Posterior cingulate gyrus (tissue), 11 donors: ENCODE results near the gene RABEPK.
A peak's percentile ranks its signal among the peaks of the same experiment; 100 is the strongest.
"Not testable (repeated sequence)": the region's sequence is repeated elsewhere in the genome, so short reads cannot be mapped to it uniquely, and the experiment has no call there.

Source experiments
- DNase-seq, 10 donors: peaks; one replicate each; pipeline versions ENCODE4 v3.0.0 to v3.0.0-alpha.2; 2020 to 2021; ENCODE audit warnings: mixed read lengths in 3 of 10
- intact Hi-C: fragments of 100-400 bp; cut with DNase I; formaldehyde crosslinking; loops from one replicate; pipeline ENCODE4 v1.15.1; 2023

The RABEPK gene

DNA sequence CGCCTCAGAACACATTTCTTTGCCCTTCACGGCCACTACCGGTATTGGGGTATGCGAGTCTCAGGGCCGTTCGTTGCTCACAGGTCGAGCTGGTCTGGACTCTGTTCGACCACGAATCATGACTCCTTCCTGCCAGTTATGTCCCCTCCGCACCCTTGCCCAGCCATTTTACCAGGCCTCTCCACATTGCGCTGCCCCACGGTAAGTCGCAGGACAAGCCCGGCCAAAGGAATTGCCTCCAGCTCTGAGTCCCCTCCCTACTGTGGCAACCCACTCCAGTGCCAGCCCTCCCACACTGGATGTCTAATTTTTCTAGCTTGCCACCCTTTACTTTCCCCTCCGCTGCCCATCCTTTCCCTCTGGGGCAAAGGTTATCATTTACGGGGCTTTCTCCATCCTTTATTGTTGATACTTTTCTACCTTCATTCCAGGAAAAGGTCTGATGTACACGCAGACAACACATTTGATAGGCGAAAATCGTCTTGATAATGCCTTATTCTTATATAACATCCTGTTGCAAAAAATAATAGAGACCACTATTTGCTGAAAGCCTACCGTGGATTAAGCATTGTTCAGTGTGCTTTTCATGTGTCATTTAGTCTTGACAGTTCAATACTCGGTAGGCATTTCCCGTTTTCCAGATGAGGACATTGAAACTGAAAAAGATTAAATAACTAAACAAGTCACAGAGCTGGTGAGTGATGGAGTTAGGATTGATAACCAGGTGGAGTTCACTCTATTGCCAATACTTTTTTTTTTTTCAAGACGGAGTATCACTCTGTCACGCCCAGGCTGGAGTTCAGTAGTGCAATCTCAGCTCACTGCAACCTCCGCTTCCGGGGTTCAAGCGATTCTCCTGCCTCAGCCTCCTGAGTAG is 41.8 kb downstream of the RABEPK start:
- intact Hi-C loops: loop anchor here (1.0 to 2.0 kb wide), 3 partner anchors 19 to 53 kb away; partner anchors contain the start of genes GAPVD1, PPP6C and RABEPK
- DNase-seq: peak in 6 of 10 donors; percentile 17 to 87 (median 52)

DNA sequence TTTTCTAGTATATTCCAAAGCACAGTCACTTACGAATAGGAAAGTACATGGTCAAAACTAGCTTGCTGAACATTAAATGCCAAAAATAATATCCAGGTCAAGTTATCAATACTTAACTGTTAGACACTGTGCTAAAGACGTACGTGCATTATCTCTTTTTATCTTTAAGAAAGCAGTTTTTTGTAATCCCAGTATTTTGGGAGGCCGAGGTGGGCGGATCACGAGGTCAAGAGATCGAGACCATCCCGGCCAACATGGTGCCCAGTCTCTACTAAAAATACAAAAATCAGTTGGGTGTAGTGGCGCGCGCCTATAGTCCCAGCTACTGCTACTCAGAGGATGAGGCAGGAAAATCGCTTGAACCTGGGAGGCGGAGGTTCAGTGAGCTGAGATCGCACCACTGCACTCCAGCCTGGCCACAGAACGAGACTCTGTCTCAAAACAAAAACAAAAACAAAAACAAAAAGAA is 43.5 kb downstream of the RABEPK start:
- intact Hi-C loops: loop anchor here (2.0 kb wide), 1 partner anchor 17 kb away; the partner anchor contains the start of gene GAPVD1
- DNase-seq: peak in 1 of 10 donors; percentile 49

DNA sequence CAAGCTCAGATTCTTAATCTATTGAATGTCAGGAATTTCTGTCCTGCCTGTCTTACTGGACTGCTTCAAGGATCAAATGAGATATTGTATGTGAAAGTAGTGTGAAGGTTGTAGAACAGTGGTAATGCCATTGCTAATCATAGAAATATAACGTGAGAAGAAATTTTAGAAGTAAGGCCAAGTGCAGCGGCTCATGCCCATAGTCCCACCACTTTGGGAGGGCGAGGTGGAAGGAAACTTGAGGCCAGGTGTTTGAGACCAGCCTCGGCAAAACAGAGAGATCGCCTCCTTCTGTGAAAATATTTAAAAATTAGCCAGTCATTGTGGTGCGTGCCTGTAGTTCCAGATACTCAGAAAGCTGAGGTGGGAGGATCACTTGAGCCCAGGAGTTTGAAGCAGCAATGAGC is 45.9 kb downstream of the RABEPK start:
- intact Hi-C loops: no loop called here

DNA sequence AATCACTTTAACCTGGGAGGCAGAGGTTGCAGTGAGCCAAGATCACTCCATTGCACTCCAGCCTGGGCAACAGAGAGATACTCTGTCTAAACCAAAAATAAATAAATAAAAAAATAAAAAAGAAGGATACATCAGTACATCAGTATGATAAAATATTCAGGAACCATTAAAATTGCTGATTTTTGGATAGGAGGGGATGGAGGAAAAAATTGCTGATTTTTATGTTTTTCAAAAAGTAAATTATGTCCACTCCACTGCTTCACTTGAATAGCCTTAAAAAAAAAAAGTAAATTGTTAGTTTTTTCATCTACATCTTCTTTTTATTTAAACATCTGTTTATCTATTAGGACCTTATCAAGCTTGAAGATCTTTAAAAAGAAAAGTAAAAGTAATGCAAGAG is 53.9 kb downstream of the RABEPK start:
- intact Hi-C loops: loop anchor here (10.0 kb wide), 1 partner anchor 121 kb away; no protein-coding TSS in a partner anchor
- DNase-seq: no peak

More for the DNA sequence above, 45.9 kb downstream of the RABEPK start:
- DNase-seq: peak in 1 of 10 donors; percentile 5

DNA sequence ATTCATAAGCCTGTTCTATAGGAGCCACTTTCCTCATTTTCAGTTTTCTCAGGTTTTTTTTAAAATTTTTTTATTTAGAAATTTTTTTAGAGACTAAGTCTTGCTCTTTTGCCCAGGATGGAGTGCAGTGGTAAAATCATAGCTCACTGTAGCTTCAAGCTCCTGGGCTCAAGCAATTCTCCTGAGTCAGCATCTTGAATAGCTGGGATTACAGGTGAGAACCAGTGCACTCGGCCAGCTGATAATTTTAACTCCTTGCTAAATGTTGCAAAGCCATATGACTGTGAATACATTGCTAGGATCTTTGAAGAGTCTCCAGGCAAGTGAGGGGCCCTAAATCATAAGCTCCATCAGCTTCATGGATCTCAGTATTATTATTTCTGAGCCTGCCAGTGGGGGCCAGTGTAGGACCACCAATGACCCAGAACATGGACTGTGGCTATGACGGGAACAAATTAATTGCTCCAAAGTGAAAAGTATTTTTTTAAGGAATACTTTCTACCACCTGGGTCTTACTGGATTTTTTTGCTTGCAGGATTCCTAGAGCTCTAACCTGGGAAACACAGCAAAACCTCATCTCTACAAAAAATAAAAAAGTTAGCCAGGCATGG is 55.5 kb downstream of the RABEPK start:
- DNase-seq: no peak

DNA sequence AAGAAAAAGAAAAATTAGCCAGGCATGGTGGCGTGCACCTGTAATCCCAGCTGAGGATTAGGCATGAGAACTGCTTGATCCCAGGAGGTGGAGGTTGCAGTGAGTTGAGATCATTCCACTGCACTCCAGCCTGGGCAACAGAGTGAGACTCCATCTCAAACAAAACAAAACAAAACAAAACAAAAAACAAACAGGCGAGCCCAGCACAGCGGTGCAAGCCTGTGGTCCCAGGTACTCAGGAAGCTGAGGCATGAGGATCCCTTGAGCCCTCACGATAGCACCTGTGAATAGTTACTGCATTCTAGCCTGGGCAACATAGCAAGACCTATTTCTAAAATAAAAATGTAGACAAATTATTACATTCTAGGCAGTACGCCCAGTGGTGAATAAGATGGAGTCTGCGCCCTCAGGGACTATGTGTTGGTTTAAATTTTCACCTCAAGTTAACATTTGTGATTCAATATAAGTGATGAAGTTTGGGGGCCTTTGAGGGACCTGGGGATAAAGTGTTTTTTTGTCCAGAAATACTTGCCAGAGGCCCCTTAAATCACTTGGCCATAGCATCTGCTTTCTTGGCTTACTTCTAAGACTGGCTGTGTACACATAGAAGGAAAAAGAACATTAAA is 57.9 kb downstream of the RABEPK start:
- DNase-seq: no peak
- intact Hi-C loops: loop anchor here (10.0 kb wide), 1 partner anchor 117 kb away; no protein-coding TSS in a partner anchor

More for the DNA sequence above, 55.5 kb downstream of the RABEPK start:
- intact Hi-C loops: loop anchor here (10.0 kb wide), 1 partner anchor 119 kb away; no protein-coding TSS in a partner anchor

DNA sequence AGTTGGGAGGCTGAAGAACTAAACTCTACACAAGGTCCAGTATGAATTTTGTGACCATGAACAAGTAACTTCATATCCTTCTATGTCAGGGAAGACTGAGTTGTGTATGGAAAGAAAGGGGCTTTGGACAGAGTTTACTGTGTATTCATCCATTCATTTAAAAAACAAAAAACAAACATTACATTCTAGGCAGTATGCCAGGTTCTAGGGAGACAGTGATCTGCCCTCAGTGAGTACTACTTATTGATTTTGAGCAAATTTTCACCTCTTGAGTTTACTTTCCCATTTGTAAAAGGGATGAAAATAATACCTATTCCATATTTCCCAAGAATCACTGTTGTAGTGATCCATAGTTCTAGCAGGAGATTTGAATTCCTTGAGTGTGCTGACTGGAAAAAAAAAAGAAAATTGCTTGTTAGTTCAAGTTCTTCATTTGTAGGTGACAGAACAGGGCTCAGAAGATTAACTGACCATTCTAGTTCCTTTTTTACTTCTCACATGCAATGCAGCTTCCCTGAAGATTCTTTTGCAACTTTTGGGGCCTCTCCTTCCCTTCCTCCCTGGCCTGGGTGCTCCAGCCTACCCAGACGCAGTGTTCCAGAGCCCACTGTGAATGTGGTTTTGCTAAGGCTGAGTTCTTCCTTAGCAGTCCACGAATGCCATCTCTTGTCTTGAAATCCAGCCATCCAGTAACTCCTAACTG is 58.6 kb downstream of the RABEPK start:
- DNase-seq: no peak
- intact Hi-C loops: loop anchor here (10.0 kb wide), 1 partner anchor 116 kb away; no protein-coding TSS in a partner anchor

DNA sequence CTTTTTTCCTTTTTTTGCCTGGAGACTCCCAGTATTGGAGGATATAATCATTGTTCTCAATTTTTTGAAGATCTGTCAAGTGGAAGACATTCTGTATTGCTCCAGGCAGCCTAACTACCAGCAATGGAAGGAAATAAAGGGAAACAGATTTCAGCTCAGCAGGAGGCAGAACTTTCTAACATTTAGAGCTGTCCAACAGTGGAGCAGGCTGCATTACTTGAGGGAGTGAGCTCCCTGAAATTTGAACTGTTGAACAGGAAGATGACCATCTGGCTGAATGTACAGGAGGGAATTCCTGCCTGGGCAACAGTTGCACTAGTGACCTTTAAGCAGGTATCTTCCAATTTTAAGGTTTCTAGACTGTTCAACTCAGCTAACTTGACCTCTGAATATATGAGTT is 60.2 kb downstream of the RABEPK start:
- intact Hi-C loops: loop anchor here (2.0 kb wide), 1 partner anchor 18 kb away; no protein-coding TSS in a partner anchor
- no peak for DNase-seq

DNA sequence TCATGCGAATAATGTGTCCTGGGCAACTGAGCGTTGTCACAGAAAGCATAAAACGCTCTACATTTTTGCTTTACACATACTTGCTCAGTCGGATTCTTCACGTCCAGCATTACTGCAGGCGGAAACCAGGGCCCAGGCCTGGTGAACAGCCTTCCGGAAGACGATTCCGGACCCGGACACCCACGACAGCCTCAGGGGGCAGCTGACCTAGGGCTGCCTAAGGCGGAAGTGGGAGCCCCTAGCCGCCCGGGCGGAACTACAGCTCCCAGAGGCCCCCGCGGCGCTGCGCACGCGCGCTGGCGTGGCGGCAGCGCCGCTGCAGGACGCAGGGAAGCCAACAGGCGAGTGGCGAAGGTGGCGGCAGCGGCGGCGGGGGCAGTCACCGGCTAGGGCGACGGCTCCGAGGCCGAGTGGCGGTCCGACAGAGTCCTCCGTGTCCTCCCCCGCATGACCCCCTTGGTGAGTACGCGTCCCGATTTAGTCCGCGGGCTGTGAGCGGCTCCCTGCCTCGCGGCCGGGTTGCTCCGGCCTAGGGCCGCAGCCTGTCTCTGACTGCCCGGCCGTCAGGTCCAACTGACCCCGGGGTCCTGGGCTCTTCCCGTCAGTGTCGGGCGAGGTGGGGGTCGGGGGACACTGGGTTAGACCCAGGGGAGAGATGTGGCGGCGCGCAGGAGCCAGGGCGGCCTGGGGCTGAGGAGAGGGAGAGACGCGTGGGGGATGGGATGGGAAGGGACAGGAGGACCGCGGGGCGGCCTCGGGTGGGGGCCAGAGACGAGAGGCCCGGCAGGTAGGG is 61.4 kb downstream of the RABEPK start, which contains the start of gene GAPVD1:
Gene GAPVD1, plus strand, starts transcription at position 326 of the 793 bp plus-strand sequence. CDS start 37,096 bp downstream, outside the sequence.
- DNase-seq: peak; percentile 76 to 98 (median 85)
- intact Hi-C loops: loop anchor here (2.0 kb wide), 1 partner anchor 19 kb away; no protein-coding TSS in a partner anchor

DNA sequence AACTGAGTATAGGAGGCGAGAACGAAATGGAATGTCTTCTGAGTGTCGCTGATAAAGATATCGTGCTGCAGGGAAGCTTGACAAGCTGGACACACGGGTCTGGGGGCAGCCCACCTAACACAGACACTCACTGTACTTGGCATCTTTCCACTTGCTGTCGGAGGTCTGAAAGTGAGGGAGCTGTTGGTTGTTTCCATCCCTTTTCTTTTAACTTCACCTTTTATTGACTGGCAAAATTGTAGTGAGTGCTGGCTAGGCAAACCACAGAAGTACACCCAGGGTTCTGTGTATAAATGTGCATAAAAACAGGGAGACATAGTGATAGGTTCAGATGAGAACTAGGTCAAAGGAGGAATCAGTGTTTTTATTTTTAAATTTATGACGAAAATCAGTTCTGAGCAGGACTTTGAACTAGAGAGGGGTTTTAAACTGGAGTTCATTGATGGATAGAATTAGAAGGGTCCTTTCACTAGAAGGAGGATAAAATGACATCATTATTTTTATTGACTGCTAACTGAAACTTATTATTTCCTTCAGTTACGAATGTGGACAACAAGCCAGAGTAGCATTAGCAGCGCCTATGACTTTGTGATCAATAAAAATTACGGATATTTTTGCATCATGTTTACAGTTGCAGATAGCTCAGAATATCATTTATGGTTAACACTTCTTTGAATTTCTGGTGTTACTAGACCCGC is 62.1 kb downstream of the RABEPK start:
- no peak for DNase-seq
- intact Hi-C loops: no loop called here

DNA sequence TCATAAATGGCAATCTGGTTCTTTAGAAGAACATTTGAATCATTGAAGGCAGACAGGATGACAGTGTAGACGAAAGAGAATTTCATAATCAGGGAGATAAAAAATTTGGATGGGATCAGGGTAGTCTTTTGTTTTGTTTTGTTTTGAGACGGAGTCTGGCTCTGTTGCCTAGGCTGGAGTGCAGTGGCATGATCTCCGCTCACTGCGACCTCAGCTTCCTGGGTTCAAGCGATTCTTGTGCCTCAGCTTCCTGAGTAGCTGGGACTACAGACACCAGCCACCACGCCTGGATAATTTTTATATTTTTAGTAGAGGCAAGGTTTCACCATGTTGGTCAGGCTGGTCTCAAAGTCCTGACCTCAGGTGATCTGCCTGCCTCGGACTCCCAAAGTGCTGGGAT is 63.7 kb downstream of the RABEPK start:
- intact Hi-C loops: not testable (repeated sequence)

DNA sequence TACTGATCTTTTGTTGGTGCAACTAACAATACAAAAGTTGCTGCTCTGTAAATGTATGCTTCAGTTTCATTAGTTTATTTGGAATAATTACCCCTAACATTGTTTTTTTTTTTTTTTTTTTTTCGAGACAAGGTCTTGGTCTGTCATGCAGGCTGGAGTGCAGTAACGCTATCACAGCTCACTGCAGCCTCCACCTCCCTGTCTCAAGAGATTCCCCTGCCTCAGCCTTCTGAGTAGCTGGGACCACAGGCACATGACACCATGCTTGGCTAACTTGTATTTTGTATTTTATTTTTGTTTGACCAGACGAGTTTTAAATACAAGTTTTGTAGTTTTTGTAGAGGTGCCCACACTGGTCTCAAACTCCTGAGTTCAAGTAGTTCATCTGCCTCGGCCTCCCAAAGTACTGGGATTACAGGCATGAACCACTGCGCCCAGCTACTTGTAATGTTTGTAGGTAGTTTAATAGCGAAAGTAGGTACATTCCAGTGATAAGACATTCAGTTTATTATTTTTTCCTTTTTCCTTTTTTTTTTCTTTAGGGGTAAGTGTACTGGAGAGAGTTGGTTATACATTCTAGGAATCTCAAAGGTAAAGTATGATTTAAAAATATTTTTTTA is 68.2 kb downstream of the RABEPK start:
- DNase-seq: no peak

More for the DNA sequence above, 63.7 kb downstream of the RABEPK start:
- not testable (repeated sequence) for DNase-seq

DNA sequence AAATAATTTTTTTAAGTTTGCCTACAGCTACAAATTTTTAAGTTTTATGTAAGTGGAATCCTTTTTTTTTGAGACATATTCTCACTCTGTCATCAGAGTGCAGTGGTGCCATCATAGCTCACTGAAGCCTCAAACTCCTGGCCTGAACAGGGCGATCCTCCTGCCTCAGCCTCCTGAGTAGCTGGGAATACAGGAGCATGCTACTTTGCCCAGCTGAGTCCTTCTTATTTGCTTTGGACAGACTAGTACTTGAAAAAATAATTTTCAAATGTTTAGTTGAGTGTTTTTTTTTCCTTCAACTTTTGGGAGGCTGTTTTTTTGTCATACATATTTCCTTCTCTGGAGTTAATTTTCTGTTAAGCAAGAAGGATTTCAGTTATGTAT is 68.7 kb downstream of the RABEPK start:
- DNase-seq: no peak
- intact Hi-C loops: no loop called here

More for the DNA sequence above, 68.2 kb downstream of the RABEPK start:
- intact Hi-C loops: no loop called here

DNA sequence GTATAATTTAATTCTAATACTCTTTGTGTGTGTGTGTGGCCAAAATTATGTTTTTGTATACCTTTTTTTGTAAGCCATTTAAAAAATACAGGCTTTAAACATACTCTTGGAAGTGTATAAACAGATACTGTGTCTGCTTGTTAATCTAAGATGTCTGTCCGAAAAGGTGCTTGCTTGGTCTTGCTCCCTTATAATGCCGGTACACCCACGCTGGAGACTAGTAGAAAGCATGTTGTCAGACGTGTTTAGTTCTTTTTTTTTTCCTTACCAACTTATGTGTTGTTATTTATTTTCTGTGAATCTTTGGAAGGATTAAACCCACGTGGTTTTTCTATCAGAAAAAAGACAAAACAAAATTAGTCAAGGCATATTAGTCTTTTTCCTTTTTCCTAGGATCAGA is 70.7 kb downstream of the RABEPK start:
- intact Hi-C loops: no loop called here
- DNase-seq: no peak

DNA sequence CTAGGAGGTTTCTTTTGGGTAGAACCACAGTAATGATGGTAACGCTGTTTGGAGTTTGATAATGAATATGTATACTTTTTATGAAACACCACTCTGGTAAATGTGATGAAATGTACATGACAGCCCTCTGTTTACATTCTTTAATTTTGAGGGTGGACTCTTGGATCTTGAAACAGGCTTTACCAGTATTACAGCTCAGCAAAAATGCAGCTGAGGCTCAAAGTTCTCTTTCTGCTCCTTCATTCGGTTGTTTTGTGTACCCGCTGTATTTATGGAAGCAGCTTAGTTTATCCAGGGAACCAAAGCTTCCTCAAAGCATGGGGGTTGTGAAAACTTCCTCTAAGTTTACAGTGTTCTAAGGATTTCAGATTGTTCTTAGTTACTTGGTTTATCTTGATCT is 72.4 kb downstream of the RABEPK start:
- intact Hi-C loops: no loop called here
- DNase-seq: no peak

DNA sequence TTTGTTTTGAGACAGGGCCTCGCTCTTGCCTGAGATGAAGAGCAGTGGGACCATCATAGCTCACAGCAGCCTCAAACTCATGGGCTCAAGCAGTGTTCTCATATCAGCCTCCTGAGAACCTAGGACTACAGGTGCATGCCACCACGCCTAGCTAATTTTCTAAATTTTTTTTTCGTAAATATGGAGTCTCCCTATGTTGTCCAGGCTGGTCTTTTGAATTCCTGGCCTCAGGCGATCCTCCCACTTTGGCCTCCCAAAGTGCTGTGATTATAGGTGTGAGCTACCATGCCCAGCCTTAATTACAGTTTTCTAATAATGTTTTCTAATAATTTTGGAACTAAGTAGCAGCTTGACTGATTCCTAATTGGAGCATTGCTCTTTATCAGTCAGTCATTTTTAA is 76.4 kb downstream of the RABEPK start:
- intact Hi-C loops: no loop called here
- DNase-seq: no peak

DNA sequence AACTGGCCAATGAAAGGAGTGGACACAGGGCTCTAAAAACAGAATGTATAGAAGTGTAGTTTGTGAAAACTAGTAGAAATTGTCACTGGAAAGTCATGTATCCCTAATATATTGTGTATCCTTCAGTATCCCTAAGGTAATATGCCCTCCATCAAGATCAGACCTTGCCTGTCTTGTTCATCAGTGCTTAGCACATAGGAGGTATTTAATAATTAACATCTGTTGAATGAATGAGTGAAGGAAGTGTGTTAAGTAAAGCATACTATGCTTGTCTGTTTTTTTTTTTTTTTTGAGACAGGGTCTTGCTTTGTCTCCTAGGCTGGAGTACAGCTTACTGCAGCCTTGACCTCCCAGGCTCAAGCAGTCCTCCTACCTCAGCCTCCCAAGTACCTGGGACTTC is 77.1 kb downstream of the RABEPK start:
- intact Hi-C loops: no loop called here
- DNase-seq: no peak

DNA sequence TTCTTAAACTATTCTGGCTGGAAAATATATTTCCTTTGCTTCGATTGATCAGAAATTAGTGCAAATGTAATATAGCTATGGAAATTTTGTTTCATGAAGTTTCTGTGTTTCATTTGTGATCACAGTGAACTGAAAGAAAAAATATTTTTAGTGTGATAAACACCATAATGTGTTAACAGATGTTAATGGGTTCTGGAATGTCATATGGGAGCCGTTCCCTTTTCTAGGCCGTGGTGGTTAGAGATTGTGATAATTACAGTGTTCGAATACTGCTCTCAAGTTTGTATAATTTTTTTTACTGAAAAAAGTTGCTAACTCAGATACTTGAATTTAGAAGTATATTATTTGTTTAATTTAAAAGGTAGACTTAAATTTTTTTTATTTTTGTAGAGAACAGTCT is 80.6 kb downstream of the RABEPK start:
- no peak for DNase-seq
- intact Hi-C loops: no loop called here
